ENCODE results near the gene NID1.

Gene NID1

GRCh38 chr1:235954306-235955283 lies 110.3 kb downstream of the NID1 start:
- DNase-seq: no peak

- DNase-seq: no peak
Measured at GRCh38 chr1:235953801-235954200, 111.1 kb downstream of the NID1 start.

- no peak for DNase-seq
Measured at GRCh38 chr1:235952950-235953615, 111.8 kb downstream of the NID1 start.

GRCh38 chr1:235951661-235952060 lies 113.2 kb downstream of the NID1 start:
- DNase-seq: no peak

GRCh38 chr1:235950318-235950717 lies 114.6 kb downstream of the NID1 start:
- DNase-seq: no peak

- no peak for DNase-seq
Measured at GRCh38 chr1:235948774-235949427, 116.0 kb downstream of the NID1 start.

- no peak for DNase-seq
Measured at GRCh38 chr1:235947989-235948388, 116.9 kb downstream of the NID1 start.

GRCh38 chr1:235946571-235946981 lies 118.3 kb downstream of the NID1 start:
- no peak for DNase-seq

- no peak for DNase-seq
Measured at GRCh38 chr1:235945775-235946570, 118.9 kb downstream of the NID1 start.

- DNase-seq: no peak
Measured at GRCh38 chr1:235943581-235944114, 121.2 kb downstream of the NID1 start.

- DNase-seq: no peak
Measured at GRCh38 chr1:235942979-235943575, 121.8 kb downstream of the NID1 start.

- DNase-seq: no peak
Measured at GRCh38 chr1:235942625-235942934, 122.3 kb downstream of the NID1 start.

GRCh38 chr1:235941876-235942624 lies 122.8 kb downstream of the NID1 start:
- DNase-seq: no peak

- no peak for DNase-seq
Measured at GRCh38 chr1:235940285-235940684, 124.6 kb downstream of the NID1 start.

- no peak for DNase-seq
Measured at GRCh38 chr1:235939480-235939775, 125.5 kb downstream of the NID1 start.

- DNase-seq: no peak
Measured at GRCh38 chr1:235938709-235939479, 126.0 kb downstream of the NID1 start.

- no peak for DNase-seq
Measured at GRCh38 chr1:235937123-235937522, 127.8 kb downstream of the NID1 start.

- no peak for DNase-seq
Measured at GRCh38 chr1:235935235-235936225, 129.4 kb downstream of the NID1 start.

GRCh38 chr1:235933766-235934116 lies 131.1 kb downstream of the NID1 start:
- DNase-seq: no peak
